H1 (cell line): ENCODE data around the gene SPDYE3.

ENCODE experiments used
- BRCA1 ChIP-seq: IDR thresholded peaks from 2 replicates; pipeline ENCODE4 v1.6.1; 2012; ENCODE audit warnings: low read depth, low read length, improper control_type of control experiment
- EP300 ChIP-seq, 2 experiments: IDR thresholded peaks; 1 replicate in 1 of 2; 2 replicates in 1 of 2; pipeline ENCODE4 v1.6.1; 2011 to 2012; ENCODE audit warnings: low read depth in 2 of 2, low read length in 2 of 2, mild to moderate bottlenecking in 2 of 2, borderline replicate concordance in 1 of 2, inconsistent platforms in 1 of 2, moderate library complexity in 1 of 2
- GABPA ChIP-seq: IDR thresholded peaks from 2 replicates; pipeline ENCODE4 v1.6.1; 2011; ENCODE audit warnings: mild to moderate bottlenecking, low read length, moderate library complexity, borderline replicate concordance; ENCODE audit not compliant: insufficient read depth
- POLR2A ChIP-seq, 2 experiments: IDR thresholded peaks; 1 replicate in 1 of 2; 2 replicates in 1 of 2; pipeline ENCODE4 v1.6.1; 2011; ENCODE audit warnings: low read depth in 2 of 2, low read length in 2 of 2, mild to moderate bottlenecking in 2 of 2; ENCODE audit errors: control extremely low read depth in 1 of 2
- RFX5 ChIP-seq: IDR thresholded peaks from 2 replicates; pipeline ENCODE4 v1.6.1; 2011; ENCODE audit warnings: low read depth, low read length, improper control_type of control experiment, borderline replicate concordance
- SRF ChIP-seq: IDR thresholded peaks from 2 replicates; pipeline ENCODE4 v1.6.1; 2011; ENCODE audit warnings: mild to moderate bottlenecking, low read depth, low read length, moderate library complexity
- TF ChIP-seq, protein P1 (sequence below), 3 experiments: IDR thresholded peaks; 1 replicate in 2 of 3; 2 replicates in 1 of 3; pipeline versions ENCODE4 v1.5.1 to v1.6.1; 2011; ENCODE audit warnings: low read length in 3 of 3, mild to moderate bottlenecking in 3 of 3, inconsistent platforms in 2 of 3, low read depth in 1 of 3, moderate library complexity in 1 of 3; ENCODE audit not compliant: insufficient read depth in 1 of 3; ENCODE audit errors: control extremely low read depth in 1 of 3
- TF ChIP-seq, protein P2 (sequence below): IDR thresholded peaks from 2 replicates; pipeline ENCODE4 v1.6.1; 2012; ENCODE audit warnings: inconsistent platforms

DNA sequence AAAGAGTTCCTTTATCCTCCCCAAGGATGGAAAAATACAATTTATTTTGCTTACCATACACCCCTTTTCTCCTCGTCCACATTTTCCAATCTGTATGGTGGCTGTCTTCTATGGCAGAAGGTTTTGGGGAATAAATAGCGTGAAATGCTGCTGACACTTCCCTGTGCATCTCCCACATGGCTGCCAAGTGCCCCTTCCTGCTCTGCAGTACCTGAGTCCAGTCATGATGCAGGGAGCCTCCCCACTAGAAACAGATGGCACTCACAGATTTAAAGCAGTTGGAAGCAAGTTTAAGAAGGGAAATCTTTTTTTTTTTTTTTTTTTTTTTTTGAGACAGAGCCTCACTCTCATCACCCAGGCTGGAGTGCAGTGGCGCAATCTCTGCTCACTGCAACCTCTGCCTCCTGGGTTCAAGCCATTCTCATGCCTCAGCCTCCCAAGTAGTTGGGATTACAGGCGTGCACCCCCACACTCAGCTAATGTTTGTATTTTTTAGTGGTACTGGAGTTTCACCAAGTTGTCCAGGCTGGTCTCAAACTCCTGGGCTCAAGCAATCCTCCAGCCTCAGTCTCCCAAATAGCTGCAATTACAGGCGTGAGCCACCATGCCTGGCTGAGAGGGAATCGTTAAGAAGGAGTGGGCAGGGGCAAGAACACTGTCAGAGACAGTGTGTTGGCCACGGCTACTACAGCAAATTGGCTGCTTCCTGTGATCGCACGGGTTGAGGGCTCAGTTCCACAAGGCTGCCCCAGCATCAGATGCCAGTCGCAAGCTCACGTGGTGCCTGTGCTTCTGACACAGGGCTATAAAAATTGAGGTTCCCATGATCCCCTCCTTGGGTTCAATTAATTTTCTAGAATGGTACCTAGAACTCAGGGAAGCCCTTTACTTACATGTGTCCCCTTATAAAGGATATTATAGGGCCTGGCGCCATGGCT lies 60.4 kb downstream of the SPDYE3 start:
- TF ChIP-seq SRF (no peak), RFX5 (no peak), POLR2A (IDR thresholded peaks at IDR 0.05; ENCODE audit: control extremely low read depth in 1 of 2, low read depth in 2 of 2, low read length in 2 of 2) (peak in 1 of 2 experiments; percentile 31; a peak in 1 of 3 replicates), GABPA (no peak), EP300 (IDR thresholded peaks at IDR 0.05; ENCODE audit: borderline replicate concordance in 1 of 2, low read depth in 2 of 2, low read length in 2 of 2) (no peak), BRCA1 (no peak)
- TF ChIP-seq, protein P1, sequence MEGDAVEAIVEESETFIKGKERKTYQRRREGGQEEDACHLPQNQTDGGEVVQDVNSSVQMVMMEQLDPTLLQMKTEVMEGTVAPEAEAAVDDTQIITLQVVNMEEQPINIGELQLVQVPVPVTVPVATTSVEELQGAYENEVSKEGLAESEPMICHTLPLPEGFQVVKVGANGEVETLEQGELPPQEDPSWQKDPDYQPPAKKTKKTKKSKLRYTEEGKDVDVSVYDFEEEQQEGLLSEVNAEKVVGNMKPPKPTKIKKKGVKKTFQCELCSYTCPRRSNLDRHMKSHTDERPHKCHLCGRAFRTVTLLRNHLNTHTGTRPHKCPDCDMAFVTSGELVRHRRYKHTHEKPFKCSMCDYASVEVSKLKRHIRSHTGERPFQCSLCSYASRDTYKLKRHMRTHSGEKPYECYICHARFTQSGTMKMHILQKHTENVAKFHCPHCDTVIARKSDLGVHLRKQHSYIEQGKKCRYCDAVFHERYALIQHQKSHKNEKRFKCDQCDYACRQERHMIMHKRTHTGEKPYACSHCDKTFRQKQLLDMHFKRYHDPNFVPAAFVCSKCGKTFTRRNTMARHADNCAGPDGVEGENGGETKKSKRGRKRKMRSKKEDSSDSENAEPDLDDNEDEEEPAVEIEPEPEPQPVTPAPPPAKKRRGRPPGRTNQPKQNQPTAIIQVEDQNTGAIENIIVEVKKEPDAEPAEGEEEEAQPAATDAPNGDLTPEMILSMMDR (IDR thresholded peaks at IDR 0.05; ENCODE audit: control extremely low read depth in 1 of 3, insufficient read depth in 1 of 3, low read depth in 1 of 3, low read length in 3 of 3) = no peak
- TF ChIP-seq, protein P2, sequence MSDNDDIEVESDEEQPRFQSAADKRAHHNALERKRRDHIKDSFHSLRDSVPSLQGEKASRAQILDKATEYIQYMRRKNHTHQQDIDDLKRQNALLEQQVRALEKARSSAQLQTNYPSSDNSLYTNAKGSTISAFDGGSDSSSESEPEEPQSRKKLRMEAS = no peak
